NCI-H460 (cell line): Measurements from ENCODE around the gene PTPRO. TPM values are rescaled to one million over a fixed set of nuclear protein-coding genes. Genes with fewer than 3 reads are reported as not detected.

Source experiments
- DNase-seq: peaks from one replicate; pipeline ENCODE4 v3.0.0-alpha.2; 2016; ENCODE audit warnings: low read depth; ENCODE audit errors: extremely low read depth
- total RNA-seq: library from RNA; depleted of rRNA; stranded (reverse); fragments of >200 nt; shearing (Covaris generic); gene quantifications from 2 replicates; pipeline ENCODE4 v1.2.3, GENCODE V29; 2014; rRNA removed

The PTPRO gene
- total RNA-seq, 1 experiment from 2014 or later = not detected

- DNase-seq = no peak
These were observed 310.4 kb downstream of the PTPRO start for GRCh38 chr12:15632708-15633107.

- no peak for DNase-seq
These were observed 310.9 kb downstream of the PTPRO start for GRCh38 chr12:15633201-15633600.

GRCh38 chr12:15634010-15634683 is 311.8 kb downstream of the PTPRO start:
- no peak for DNase-seq

GRCh38 chr12:15636060-15636890 is 314.0 kb downstream of the PTPRO start:
- no peak for DNase-seq

- no peak for DNase-seq
These were observed 315.9 kb downstream of the PTPRO start for GRCh38 chr12:15638231-15638630.

- no peak for DNase-seq
These were observed 322.4 kb downstream of the PTPRO start for GRCh38 chr12:15644700-15645099.

GRCh38 chr12:15646581-15646980 is 324.3 kb downstream of the PTPRO start:
- no peak for DNase-seq

Other genes with a start within 250 kb of the PTPRO start
- gene RERG, start 101.1 kb upstream of the PTPRO start, total RNA-seq = not detected in 2 replicates